Left ventricle myocardium inferior (tissue), 1 donor: ENCODE results near the gene TMCC2. TPM values are rescaled to one million over a fixed set of nuclear protein-coding genes. Genes with fewer than 3 reads are reported as not detected.

Source experiments
- DNase-seq: peaks from one replicate; pipeline ENCODE4 v3.0.0-alpha.2; 2020
- H3K27ac ChIP-seq: fragments of 200-600 bp; replicated peaks from 2 replicates; pipeline ENCODE4 v1.8.0; 2021
- H3K27me3 ChIP-seq: fragments of 200-600 bp; 2 replicates; pipeline ENCODE4 v1.8.0; 2021; ENCODE audit warnings: low read depth
- H3K36me3 ChIP-seq: fragments of 200-600 bp; 2 replicates; pipeline ENCODE4 v1.8.0; 2021
- H3K4me1 ChIP-seq: fragments of 200-600 bp; 2 replicates; pipeline ENCODE4 v1.8.0; 2021
- H3K4me3 ChIP-seq: fragments of 200-600 bp; 2 replicates; pipeline ENCODE4 v1.8.0; 2021; ENCODE audit warnings: mild to moderate bottlenecking, moderate library complexity
- H3K9me3 ChIP-seq: fragments of 200-600 bp; replicated peaks from 2 replicates; pipeline ENCODE4 v1.8.0; 2021
- CTCF ChIP-seq: fragments of 200-600 bp; IDR thresholded peaks from 2 replicates; pipeline ENCODE4 v1.8.0; 2021; ENCODE audit warnings: antibody characterized with exemption, mild to moderate bottlenecking, borderline replicate concordance
- intact Hi-C: fragments of 100-400 bp; cut with micrococcal nuclease; formaldehyde crosslinking; loops from one replicate; pipeline ENCODE4 v1.11.0; 2022
- total RNA-seq: library from RNA; stranded (reverse); fragmentation: NEBNext Ultra II Directional; extraction: Animal tissue kit (Norgen Biotek cat#: 25700); gene quantifications from one replicate; pipeline ENCODE4 v1.2.1, GENCODE V29; 2021
- donor health status: DM: no; HTN: yes; CAD: no; lungs with severe emphysema.

The TMCC2 gene
- total RNA-seq, 1 donor from 2014 or later: 2.5 TPM

DNA sequence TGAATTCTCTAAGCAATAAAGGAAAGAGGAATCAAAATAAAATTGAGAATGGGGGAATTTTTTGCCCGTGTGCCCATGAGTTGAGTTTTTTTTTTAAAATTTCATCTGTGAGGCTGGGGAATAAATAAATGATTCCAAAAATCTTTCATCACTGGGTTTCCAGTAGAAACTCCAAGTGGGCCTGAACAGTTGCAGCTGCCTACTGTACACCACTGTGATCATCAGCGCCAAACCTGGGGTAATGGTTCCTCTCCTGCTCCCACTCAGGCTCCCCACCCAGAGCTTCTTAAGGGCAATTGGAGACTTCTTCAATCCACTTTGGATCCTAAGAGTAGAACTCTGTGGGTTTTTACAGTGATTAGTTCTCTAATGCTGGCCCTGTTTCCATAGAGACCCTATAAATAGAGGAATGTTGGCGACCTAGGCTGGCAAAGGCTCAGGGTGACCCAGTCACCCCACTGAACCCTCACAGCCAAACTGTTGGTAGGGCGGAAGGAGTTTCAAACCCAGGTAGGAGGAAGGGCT lies 9.3 kb downstream of the TMCC2 start:
- Histone ChIP-seq H3K27me3 (peaks cover 34% of the 10 kb centered on the region), H3K4me3 (no peak overlapping the region), H3K4me1 (peaks cover 28% of the 10 kb centered on the region), H3K9me3 (no peaks in the 10 kb centered on the region), H3K36me3 (peaks cover 6% of the 10 kb centered on the region), H3K27ac (no peak overlapping the region)
- intact Hi-C loops: no loop called here
- no peak for TF ChIP-seq CTCF
- DNase-seq: no peak

GRCh38 chr1:205237526-205238484 lies 10.1 kb downstream of the TMCC2 start:
- Histone ChIP-seq H3K9me3 (no peaks in the 10 kb centered on the region), H3K27me3 (peaks cover 34% of the 10 kb centered on the region), H3K4me1 (peaks cover 28% of the 10 kb centered on the region), H3K36me3 (peaks cover 6% of the 10 kb centered on the region), H3K27ac (no peak overlapping the region), H3K4me3 (no peak overlapping the region)
- no peak for DNase-seq
- intact Hi-C loops: no loop called here
- no peak for TF ChIP-seq CTCF

GRCh38 chr1:205239078-205239477 lies 11.3 kb downstream of the TMCC2 start:
- H3K27me3 ChIP-seq: peaks cover 41% of the 10 kb centered on the region
- H3K9me3 ChIP-seq: no peaks in the 10 kb centered on the region
- DNase-seq: no peak
- no peak overlapping the region for H3K4me3 ChIP-seq
- peaks cover 28% of the 10 kb centered on the region for H3K4me1 ChIP-seq
- intact Hi-C loops: no loop called here
- no peak for TF ChIP-seq CTCF
- no peak overlapping the region for H3K27ac ChIP-seq
- peaks cover 6% of the 10 kb centered on the region for H3K36me3 ChIP-seq

GRCh38 chr1:205240118-205240517 lies 12.4 kb downstream of the TMCC2 start:
- peaks cover 6% of the 10 kb centered on the region for H3K36me3 ChIP-seq
- no peak overlapping the region for H3K4me3 ChIP-seq
- no peak for TF ChIP-seq CTCF
- H3K27me3 ChIP-seq: peaks cover 45% of the 10 kb centered on the region
- intact Hi-C loops: no loop called here
- peaks cover 26% of the 10 kb centered on the region for H3K4me1 ChIP-seq
- no peak overlapping the region for H3K27ac ChIP-seq
- DNase-seq: no peak
- no peaks in the 10 kb centered on the region for H3K9me3 ChIP-seq

DNA sequence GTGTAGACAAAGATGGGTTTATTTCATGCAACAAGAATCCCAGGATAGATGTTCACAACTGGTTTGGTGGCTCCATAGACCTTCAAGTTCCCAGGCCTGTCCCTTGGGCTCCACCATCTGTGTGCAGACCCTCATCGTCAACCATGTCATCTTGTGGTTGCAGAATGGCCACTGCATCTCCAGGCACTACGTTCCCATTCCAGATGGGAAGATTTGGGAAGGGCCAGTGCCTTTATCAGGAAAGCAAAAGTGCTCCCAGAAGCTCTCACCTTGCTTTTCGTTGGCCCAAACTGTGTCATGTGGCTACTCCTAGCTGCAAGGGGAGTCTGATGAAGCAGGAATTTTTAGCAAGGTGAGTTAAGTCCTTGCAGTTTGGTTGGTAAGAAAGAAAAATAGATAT lies 12.8 kb downstream of the TMCC2 start:
- Histone ChIP-seq H3K9me3 (no peaks in the 10 kb centered on the region), H3K27ac (no peak overlapping the region), H3K36me3 (peaks cover 6% of the 10 kb centered on the region), H3K4me3 (no peak overlapping the region), H3K27me3 (peaks cover 45% of the 10 kb centered on the region), H3K4me1 (peaks cover 21% of the 10 kb centered on the region)
- DNase-seq: no peak
- TF ChIP-seq CTCF: no peak
- intact Hi-C loops: no loop called here
